Subcutaneous adipose tissue (tissue), 4 donors: ENCODE results near the gene NCKAP5. TPM values are rescaled to one million over a fixed set of nuclear protein-coding genes. Genes with fewer than 3 reads are reported as not detected.

Source experiments
- CTCF ChIP-seq: fragments of 450-650 bp; IDR thresholded peaks from one replicate; pipeline ENCODE4 v1.5.1; 2016; ENCODE audit warnings: low read depth, mild to moderate bottlenecking, control low read depth, antibody characterized with exemption, moderate library complexity
- total RNA-seq, 4 donors: library from RNA; depleted of rRNA; stranded (reverse); fragments of >200 nt; gene quantifications; one replicate each; pipeline ENCODE4 v1.1.0, GENCODE V29; 2016

The NCKAP5 gene
- total RNA-seq, 4 donors from 2014 or later, result 1.5 to 6.4 (median 3.8) TPM

DNA sequence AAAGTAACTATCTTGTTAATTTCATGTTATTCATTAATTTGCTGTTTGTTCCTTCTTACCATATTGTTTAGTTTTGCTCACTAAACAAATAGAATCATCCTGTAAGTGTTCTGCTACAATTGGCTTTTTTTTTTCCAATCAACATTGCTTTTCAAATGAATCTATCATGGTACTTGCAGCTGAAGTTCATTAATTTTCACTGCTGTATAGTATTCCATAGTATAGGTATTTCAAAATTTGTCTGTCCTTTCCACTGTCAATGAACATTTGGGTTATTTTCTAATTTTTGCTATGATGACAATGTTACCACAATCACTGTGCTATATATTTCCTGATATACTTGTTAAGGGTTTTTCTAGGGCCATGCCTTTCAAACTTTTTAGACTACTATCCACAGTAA, 809.3 kb downstream of the NCKAP5 start:
- no peak for TF ChIP-seq CTCF

DNA sequence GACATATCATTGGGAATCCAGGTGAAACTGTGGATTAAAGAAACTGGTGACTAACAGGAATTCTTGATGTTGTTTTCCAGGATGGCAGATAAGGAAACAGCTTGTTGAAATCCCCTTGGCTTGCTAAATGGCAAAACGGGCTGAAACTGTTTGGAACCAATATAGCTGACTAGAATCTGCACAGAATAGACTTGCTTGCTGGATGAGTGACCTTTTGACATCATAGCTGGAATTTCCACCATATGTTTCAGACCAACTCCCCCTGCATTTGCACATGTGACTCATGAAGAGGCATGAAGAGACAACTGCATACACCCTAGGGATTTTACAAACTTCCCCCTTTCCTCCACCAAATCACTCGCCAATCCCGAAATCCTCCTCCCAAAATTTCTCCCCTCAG, 810.6 kb downstream of the NCKAP5 start:
- TF ChIP-seq CTCF, result no peak

GRCh38 chr2:132757002-132757589, 811.2 kb downstream of the NCKAP5 start:
- no peak for TF ChIP-seq CTCF

GRCh38 chr2:132754867-132755472, 813.3 kb downstream of the NCKAP5 start:
- no peak for TF ChIP-seq CTCF

DNA sequence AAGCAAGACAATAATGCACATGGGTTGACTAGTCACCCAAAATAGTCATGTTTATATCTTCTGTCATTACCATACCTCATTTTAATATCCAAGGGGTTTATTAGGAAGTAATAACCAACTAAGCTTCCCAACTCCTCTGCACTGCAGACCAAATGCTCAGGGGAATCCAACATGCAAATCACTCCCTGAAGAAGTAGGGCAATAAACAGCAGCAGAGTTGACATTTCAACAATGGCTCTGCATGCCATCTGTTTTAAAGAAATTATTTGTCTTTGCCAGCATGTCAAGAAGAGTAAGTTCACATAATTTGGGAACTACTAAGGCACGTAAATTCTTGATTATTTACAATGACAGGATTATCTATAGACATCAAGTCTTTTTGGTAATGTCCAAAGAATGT, 813.9 kb downstream of the NCKAP5 start:
- no peak for TF ChIP-seq CTCF

- no peak for TF ChIP-seq CTCF
Measured at GRCh38 chr2:132752421-132753206, 815.6 kb downstream of the NCKAP5 start.

DNA sequence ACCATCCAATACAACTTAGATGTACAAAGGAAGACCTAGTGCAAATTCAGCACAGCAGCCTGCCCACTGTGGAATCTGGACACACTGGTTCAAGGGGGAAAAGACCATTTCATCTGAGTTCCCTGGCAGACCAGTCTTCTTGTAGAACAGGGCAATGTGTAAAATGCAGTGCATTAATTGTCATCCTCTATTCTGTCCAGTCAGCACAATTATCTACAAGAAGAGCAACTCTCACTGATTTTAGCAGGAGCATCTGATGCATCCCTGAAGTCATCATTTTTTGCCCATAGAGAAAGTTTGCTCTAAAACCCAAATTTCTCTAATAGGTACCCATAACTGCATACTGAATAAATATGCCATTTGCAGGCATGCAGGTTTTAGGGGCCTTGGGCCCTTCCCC, 816.4 kb downstream of the NCKAP5 start:
- no peak for TF ChIP-seq CTCF
